Epithelial cell of prostate (primary cell): ENCODE data around the gene ZNF853.
"Not testable (repeated sequence)": the region's sequence is repeated elsewhere in the genome, so short reads cannot be mapped to it uniquely, and the experiment has no call there.

Experiments used
- DNase-seq: peaks from one replicate; pipeline ENCODE4 v3.0.0-alpha.2; 2011; ENCODE audit warnings: low read depth, low spot score
- H3K27ac ChIP-seq: fragments of 450-650 bp; 2 replicates; pipeline ENCODE4 v1.5.1; 2017; ENCODE audit warnings: mild to moderate bottlenecking

The ZNF853 gene

DNA sequence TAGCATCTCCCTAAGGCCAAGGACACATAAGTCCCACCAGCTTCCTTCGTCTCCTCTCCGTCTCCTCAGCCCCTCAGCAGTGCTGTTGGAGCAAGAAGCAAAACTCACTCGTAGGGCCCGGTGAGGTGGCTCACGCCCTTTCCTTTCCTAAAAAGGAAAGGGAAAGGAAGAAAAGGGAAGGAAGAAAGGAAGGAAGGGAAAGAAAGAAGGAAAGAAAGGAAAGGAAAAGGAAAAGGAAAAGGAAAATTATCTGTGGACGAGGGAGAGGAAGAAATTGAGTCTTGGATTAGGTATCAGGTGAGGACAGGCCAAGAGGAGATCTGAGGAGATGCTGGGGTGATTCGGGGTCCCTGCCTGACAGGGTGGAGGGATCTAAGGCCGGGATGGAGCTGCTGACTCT is 18.6 kb downstream of the ZNF853 start:
- DNase-seq = no peak
- H3K27ac ChIP-seq = no peak overlapping the region

DNA sequence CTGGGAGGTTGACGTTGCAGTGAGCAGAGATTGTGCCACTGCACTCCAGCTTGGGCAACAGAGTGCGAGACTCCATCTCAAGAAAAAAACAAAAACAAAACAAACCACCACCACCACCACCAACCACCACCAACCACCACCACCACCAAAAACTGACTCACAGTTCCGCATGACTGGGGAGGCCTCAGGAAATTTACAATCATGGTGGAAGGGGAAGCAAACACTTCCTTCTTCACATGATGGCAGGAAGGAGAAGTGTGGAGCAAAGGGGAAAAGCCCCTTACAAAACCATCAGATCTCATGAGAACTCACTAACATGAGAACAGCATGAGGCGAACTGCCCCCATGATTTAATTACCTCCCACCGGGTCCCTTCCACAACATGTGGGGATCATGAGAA is 19.6 kb downstream of the ZNF853 start:
- H3K27ac ChIP-seq = peak overlapping the region; percentile 6
- not testable (repeated sequence) for DNase-seq

DNA sequence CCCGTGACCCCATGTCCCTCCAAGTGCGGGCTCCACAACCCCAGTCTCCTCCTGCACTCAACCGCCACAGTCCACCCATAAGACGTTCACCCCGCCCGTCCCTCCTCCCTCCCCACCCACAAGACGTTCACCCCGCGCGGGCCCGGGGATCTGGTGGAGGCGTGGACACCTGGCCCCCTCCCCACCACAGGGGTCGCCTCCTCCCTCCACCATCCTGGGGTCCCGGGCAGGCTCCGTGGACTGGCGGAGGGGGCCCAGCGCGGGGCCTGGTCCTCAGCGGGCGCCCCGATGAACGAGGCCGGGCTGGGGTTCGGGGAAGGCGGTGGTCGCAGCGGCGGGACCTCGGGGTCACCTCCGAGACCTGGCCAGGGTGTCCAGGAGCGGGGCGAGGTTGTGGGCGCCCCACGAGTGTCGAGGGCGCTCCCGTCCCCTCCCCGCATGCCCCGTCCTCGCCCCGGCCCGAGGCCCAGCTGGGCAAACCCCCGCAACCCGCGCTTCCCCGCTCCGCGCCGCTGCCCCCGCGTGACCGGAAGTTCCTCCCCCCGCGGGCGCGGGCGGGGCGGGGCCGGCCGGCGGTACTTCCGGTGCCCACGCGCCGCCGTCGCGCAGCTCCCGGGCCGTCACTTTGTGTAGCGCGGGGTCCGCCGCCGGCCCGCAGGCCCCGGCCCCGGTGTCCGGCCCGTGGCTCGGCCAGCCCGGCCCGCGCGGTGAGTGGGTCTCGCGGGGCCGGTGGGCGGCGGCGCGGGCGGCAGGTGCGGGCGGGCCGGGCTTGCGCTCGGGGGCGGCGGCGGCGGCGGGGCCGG is 21.5 kb downstream of the ZNF853 start, which contains the start of gene ZNF316:
Gene ZNF316 (plus strand): TSS at position 578 of the 803 bp plus-strand sequence. CDS start 5,092 bp downstream, outside the sequence.
- no peak for DNase-seq
- H3K27ac ChIP-seq = peak within 1 kb of the TSS; percentile 43

DNA sequence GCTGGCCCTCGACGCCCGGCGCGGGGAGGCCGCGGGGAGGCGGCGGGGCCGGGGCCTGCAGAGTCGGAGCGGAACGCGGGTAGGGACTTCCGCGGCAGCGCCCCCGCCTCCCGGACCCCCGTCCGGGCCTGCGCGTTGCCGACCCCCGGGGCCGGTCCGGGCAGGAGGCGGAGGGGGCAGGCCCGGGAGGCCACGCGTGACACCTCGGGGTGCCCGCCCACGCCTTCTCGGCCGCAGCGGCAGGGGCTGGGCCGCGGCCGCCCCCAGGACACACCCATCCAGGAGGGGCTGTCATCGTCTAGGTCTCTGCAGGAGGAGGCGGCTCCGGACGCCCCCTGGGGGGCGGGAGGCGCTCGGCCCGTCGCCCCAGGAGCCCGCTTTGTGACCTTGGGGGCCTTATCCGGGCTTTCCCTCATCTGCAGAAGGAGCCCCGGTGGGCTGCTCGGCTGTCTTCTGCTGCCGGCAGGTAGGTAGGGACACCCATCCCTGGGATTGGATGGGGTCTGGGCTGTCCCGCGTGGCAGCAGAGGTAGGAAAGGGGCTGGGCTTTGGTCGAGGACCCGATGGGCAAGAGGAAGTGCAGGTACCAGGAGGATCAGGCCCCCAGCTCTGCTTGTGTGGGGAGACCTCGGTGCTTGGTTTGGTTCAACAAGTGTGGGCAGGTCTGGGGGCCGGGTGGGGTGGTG is 22.3 kb downstream of the ZNF853 start:
- DNase-seq = no peak
- peak overlapping the region; percentile 43 for H3K27ac ChIP-seq

DNA sequence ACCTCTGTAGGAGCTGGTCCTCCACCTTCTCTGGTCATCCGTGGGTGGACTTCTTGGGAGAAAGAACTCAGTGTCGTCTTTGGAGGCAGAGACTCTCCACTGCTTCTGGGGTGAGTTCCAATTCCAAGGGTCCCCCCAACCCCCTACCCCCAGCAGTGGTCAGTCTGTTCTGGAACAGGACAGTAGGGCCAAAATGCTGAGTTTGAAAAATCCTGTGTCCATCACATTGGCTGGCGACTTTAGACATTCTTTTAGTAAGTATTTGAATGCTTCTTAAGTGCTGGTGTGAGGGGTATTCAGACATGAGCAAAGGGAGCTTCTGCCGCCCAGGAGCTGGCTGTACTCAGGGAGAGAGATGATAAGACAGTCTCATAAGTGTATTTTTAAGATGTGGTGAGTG is 23.6 kb downstream of the ZNF853 start:
- DNase-seq = no peak
- H3K27ac ChIP-seq = no peak overlapping the region

DNA sequence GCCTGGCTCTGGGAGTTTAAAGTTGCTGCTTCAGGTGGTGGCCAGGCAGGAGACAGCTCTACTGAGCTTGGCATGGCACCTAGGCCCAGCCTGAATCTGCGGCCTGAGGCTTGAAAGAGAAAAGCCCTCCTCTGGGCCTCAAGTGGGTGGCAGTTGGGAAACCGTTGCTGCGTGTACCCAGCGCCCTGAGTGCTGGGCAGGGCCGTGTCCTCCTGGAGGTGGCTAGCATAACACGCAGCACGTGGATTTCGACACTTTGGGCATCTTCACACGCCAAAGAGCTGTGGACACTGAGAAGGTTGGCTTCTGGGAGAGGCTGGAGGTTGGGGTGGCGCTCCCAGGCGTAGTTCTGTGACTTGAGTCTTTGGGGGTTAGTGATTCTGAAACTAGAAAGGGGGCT is 24.2 kb downstream of the ZNF853 start:
- DNase-seq = no peak
- H3K27ac ChIP-seq = no peak overlapping the region

DNA sequence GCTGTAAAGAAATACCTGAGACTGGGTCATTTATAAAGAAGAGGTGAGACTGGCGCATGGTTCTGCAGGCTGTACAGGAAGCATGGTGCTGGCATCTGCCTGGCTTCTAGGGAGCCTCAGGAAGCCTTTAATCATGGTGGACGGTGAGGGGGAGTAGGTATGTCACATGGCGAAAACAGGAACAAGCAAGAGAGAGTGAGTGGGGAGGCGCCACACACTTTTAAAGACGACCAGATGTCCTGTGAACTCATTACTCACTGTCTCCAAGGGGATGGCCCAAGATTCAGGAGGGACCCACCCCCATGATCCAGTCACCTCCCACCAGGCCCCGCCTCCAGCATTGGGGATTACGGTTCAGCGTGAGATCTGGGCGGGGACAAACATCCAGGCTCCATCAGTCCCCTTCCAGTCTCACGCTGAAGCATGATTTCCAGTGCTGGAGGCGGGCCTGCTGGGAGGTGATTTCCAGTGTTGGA is 24.9 kb downstream of the ZNF853 start:
- no peak for DNase-seq
- no peak overlapping the region for H3K27ac ChIP-seq

DNA sequence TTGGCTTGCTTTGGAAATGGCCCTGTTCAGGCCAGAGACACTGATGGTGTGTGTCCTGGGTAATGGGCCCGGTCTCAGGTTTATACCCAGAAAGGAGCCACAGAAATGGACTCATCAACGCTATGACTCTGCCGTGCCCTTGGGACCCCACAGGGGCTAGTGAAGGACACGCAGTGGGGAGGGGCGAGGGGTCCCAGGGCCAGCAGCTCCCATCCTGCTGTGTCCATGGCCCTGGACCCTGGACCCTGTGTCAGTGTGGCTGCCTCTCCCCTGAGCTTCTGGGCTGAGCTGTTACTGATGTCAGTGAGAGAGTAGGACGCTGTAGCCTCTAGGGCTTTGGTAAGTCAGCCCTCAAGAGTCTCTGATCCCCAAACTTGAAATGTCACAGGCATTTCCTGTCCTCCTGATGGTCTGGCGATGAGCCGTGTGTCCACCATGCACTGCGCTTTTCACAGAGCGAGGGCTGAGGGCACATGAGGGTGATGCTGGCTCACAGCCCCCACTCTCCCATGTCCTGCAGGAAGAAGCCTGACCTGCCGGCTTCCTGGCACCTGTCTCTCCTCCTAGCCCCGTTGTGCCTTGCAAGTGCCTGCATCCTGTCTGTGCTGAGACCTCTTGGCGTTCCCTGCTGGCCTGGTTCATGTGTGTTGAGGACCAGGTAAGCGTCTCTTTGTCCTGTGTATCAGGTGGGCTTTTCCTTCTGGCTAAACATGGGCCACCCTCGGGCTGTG is 26.1 kb downstream of the ZNF853 start:
- H3K27ac ChIP-seq = no peak overlapping the region
- DNase-seq = no peak

DNA sequence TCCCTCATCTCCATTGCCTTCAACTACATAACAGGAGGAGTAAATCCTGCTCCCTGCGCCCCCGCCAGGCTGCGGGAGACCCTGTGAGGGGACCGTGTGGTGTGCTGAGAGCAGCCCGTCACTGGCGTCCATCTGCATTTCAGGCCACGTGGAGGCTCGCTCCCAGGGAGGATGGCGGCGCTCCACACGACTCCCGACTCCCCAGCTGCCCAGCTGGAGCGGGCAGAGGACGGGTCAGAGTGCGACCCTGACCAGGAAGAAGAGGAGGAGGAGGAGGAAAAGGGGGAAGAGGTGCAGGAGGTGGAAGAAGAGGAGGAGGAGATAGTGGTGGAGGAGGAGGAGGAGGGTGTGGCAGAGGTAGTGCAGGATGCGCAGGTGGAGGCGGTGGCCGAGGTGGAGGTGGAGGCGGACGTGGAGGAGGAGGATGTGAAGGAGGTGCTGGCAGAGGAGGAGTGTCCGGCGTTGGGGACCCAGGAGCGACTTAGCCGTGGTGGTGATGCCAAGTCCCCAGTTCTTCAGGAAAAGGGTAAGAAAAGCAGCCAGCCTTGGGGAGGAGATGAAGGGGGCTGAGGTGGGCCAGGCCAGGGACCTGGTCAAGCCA is 26.9 kb downstream of the ZNF853 start:
- no peak for DNase-seq
- no peak overlapping the region for H3K27ac ChIP-seq

DNA sequence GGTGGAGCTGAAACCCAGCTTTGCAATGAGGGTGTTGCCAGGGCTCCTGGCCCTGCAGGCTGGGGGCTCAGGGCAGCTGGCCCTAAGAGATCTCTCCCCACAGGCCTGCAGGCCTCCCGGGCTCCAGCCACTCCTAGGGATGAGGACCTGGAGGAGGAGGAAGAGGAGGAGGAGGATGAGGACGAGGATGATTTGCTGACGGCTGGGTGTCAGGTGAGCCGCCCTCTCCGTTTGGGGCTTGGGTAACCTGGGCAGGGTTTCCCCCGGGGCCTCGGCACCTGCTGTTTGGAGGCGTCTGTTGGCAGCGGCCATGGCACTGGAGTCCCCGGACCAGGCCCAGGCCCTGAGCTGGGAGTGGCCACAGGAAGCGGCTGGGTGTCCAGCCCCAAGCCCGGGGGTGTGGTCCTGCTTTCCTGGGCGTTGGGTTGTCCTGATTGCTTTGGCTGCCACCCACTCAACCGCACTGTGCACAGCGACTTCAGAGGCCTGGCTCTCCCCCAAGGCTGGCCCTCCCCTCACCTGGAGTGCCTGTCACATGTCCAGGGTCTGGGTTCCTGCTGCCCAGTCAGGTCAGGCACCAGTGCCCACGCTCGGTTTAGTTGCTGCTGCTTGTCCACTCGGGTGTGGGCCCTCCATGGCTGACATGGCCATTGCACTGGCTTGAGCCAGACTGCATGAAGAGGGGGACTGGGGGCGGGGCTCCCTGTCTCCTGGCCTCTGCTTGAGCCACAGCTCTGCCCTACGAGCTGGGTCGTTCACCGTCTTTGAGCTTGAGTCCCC is 27.6 kb downstream of the ZNF853 start:
- H3K27ac ChIP-seq = no peak overlapping the region
- DNase-seq = no peak

DNA sequence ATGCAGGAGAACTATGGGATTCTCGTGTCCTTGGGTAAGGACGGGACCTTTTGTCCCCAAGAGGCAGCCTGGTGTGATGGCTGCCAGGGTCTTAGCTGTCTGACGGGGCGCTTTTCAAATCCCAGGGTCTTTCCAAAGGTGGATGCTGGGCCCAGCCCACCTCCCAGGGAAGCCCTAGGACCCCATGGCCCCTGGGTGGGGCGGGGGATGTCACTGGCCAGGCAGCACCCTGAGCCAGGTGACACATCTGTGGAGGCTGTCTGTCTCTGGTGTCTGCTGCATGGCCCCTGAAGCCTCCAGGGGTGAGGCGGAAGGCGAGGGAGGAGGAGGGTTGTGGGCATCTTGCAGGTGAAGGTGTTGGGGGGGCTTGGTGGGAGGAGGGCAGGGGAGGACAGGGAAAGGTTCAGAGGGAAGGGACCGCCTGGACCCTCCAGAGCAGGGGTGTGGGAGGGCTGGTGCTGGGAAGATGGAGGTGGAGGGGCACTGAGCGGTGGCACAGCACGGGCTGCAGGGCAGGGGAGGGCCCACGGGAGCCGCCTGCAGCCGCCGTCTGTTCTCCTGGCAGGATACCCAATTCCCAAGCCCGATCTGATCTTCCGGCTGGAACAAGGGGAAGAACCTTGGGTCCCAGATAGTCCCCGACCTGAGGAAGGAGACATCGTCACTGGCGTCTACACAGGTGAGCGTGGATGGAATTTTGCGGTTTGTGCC is 28.7 kb downstream of the ZNF853 start:
- no peak for DNase-seq
- no peak overlapping the region for H3K27ac ChIP-seq

DNA sequence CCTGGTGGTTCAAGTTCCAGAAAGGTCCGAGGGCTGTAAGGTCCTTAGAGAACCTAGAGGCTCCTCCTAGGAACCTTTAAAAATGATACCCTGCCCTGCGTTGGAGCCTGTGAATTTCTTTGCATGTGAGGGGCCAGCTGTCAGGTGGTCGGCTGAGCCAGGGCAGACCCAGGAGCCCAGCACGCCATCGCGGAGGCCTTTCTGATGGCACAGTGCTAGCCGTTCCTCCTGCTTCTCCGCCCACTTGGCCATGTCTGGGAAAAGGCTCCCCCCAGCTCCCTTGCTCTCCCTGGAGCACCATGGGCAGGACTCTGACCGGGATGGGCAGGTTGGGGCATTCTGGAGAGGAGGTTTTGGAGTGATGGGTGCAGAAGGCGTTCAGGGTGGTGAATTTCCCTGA is 29.3 kb downstream of the ZNF853 start:
- no peak overlapping the region for H3K27ac ChIP-seq
- DNase-seq = no peak

DNA sequence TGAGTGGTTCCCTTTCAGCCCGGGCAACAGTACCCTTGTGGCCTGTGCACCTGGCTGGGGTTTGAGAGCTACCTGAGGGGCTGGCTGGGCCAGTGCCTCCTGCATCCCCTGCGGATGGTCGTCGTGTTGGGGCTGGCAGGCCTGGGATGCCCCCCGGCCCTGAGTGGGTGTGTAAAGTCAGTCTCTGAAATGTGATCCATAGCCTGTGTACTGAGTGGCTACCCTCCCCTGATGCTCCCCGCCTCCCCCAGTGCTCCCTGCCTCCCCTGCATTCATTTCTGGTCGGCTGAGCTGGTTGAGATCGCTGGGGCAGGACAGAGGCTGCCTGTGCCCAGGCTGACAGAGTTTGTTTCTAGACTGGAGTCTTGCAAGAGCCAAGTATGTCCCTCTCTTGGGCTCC is 31.1 kb downstream of the ZNF853 start:
- no peak overlapping the region for H3K27ac ChIP-seq
- DNase-seq = no peak

DNA sequence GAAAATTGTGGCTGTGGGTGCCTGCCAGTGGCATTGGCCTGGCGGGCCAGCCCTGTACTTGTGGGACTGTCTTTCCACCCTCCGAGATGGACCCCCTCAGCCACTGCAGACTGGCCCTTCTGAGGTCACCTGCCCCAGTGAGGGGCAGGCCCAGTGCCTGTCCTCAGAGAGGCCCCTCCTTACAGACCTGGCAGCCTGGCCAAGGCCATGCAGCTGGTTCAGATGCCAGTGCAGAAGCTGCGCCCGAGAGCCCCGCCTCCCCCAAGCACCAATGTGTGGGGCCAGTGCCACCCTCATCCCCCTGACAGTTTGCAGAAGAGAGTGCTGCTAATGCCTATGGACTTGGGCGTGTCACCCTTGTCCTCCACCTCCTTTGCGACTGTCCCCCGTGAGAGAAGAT is 31.7 kb downstream of the ZNF853 start:
- DNase-seq = no peak
- H3K27ac ChIP-seq = no peak overlapping the region

DNA sequence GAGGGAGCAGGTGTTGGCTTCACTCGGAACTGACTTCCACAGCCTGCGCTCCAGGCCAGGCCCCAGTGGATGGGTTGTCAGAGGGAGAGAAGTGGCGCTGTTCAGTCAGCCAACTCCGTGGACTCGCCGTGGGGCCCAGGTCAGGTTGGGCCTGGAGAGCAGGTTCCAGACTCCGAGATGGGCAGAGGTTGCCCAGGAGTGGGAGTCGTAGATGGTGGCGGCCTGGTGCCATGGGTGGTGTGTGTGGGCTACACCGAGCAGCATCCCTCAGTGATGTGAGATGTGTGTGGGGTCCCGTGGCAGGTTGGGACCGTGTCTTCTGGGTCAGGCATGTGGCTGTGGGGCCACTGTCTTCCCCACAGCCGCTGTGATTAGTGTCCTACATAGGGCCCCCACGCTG is 32.1 kb downstream of the ZNF853 start:
- H3K27ac ChIP-seq = no peak overlapping the region

DNA sequence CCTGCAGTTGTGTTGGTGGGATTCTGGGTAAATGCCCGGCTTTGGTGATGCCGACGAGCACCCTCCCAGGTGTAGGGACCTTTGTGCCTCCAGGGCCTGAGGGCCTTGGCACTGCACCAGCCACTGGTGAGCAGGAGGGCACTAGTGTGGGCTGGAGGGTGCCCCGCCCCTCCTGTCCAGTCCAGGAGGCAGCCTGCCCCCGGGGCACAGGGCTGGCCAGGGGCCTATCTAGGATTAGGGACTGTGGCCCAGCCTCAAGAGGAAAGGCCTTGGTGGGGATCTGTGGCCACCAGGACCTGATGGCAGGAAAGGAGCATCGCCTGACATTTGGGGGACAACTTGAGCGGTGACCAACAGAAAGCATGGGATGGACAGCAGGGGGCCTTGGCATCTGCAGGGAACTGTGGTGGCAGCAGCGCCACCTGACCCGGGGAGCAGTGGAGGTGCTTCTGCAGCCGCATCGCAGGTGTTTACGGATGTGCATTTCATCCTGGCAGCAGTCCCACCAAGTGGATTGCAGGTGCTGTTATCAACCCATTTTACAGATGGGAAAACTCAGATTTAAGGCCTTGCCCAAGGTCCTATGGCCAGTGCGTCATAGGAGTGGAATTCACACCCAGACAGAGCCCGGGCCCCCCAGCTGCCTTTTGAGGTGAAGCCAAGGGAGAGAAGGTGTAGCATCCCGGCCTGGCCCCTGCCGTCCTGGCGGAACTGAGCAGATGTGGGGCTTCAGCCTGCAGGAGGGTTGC is 32.8 kb downstream of the ZNF853 start:
- DNase-seq = no peak
- no peak overlapping the region for H3K27ac ChIP-seq

More for the DNA sequence above, 32.1 kb downstream of the ZNF853 start:
- no peak for DNase-seq

DNA sequence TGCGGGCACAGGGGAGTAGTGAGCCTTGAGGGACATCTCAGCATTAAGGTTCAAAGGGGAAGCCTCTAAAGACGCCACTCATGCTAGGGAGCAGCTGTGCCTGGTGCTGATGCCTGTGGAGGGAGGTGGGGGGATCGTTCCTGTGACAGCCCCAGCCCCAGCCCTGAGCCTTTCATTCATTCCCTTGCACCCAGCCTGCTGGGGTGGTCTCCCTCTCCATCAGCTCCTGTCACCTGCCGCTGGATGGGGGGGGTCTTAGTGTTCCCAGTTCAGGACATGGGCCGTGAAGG is 33.4 kb downstream of the ZNF853 start:
- H3K27ac ChIP-seq = no peak overlapping the region

DNA sequence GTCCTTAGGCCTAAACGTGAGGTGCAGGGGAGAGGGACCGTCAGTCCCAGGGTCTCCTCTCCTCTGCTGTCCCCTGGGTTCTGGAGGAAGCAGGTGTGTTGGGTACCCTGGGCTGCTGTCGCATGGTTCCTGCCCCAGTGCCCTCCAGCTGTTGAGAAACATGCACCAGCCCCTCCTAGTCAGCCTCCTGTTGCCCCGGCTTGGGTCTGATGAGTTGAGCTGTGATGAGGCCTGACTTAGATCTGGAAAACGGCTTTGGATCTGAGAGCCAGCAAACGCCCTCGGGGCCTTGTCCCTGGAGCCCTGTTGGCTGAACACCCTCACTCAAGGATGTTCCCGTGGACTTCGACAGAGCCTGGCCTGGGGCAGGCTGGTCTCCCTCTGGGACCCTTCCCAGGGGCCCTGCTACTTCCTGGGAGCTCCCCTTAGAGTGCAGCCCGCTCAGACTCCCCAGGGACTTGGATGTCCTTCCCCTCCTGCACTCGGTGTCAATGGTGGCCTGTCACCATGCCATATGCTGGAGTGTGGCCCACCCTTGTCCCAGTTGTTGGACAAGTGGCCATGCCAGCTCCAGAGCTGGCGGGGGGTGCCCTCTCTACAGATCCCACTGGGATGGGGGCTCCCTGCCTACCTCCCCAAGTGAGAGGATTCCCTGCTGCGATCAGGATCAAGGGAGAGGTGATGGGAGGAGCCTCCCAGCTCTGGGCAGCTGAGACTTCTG is 34.0 kb downstream of the ZNF853 start:
- H3K27ac ChIP-seq = no peak overlapping the region
- DNase-seq = no peak

More for the DNA sequence above, 33.4 kb downstream of the ZNF853 start:
- DNase-seq = no peak
